A673 (cell line): ENCODE data around the gene KAZN. TPM values are rescaled to one million over a fixed set of nuclear protein-coding genes. Genes with fewer than 3 reads are reported as not detected.
A peak's percentile ranks its signal among the peaks of the same experiment; 100 is the strongest.

Experiments
- BruUV-seq: library from RNA; stranded (reverse); fragments of 400-500 nt; replicated peaks from 2 replicates; lab custom pipeline; 2021; lab: Mats Ljungman, UMichigan
- CTCF ChIA-PET: fragments of 300-600 bp; sonication (Branson Sonifier 250); formaldehyde crosslinking; loops from one replicate; lab custom pipeline; 2022; ENCODE audit warnings: antibody characterized with exemption; lab: Charles Lee
- POLR2A ChIA-PET: fragments of 300-600 bp; sonication (Branson Sonifier 250); formaldehyde crosslinking; loops from one replicate; lab custom pipeline; 2022; ENCODE audit warnings: antibody characterized with exemption; ENCODE audit not compliant: low non-redundant PET; lab: Charles Lee
- DNase-seq: peaks from one replicate; pipeline ENCODE4 v3.0.0-alpha.2; 2015; ENCODE audit warnings: low spot score
- H3K27ac ChIP-seq: fragments of 200-600 bp; sonication (generic); 2 replicates; pipeline ENCODE4 v1.5.1; 2016; ENCODE audit warnings: mixed run types, low read depth, mild to moderate bottlenecking, mixed read lengths, antibody characterized with exemption, low read length; ENCODE audit not compliant: poor library complexity, severe bottlenecking
- H3K27me3 ChIP-seq: fragments of 200-600 bp; sonication (generic); replicated peaks from 2 replicates; pipeline ENCODE4 v1.6.1; 2017; ENCODE audit warnings: mixed run types, low read depth, mild to moderate bottlenecking, mixed read lengths, antibody characterized with exemption, low read length; ENCODE audit not compliant: insufficient read depth, poor library complexity
- H3K36me3 ChIP-seq: fragments of 200-600 bp; sonication (generic); 2 replicates; pipeline ENCODE4 v1.6.1; 2016; ENCODE audit warnings: mixed run types, mild to moderate bottlenecking, mixed read lengths, antibody characterized with exemption, low read length; ENCODE audit not compliant: insufficient read depth, poor library complexity, severe bottlenecking
- H3K4me1 ChIP-seq: fragments of 200-600 bp; sonication (generic); 2 replicates; pipeline ENCODE4 v1.6.1; 2017; ENCODE audit warnings: mixed run types, mild to moderate bottlenecking, mixed read lengths, antibody characterized with exemption, low read length; ENCODE audit not compliant: insufficient read depth, poor library complexity, severe bottlenecking
- H3K4me3 ChIP-seq: fragments of 200-600 bp; sonication (generic); 2 replicates; pipeline ENCODE4 v1.5.1; 2016; ENCODE audit warnings: low read depth, mixed run types, mild to moderate bottlenecking, mixed read lengths, low read length; ENCODE audit not compliant: poor library complexity, severe bottlenecking
- H3K9me3 ChIP-seq: fragments of 200-600 bp; sonication (generic); 2 replicates; pipeline ENCODE4 v1.6.1; 2016; ENCODE audit warnings: mixed run types, low read depth, mild to moderate bottlenecking, mixed read lengths, antibody characterized with exemption, low read length; ENCODE audit not compliant: poor library complexity, severe bottlenecking
- CTCF ChIP-seq: fragments of 300-800, 200-600 bp; sonication (generic); conservative IDR thresholded peaks from 2 replicates; pipeline ENCODE4 v1.5.1; 2017; ENCODE audit warnings: low read depth, mild to moderate bottlenecking, antibody characterized with exemption, low read length, moderate library complexity, mixed read lengths
- EZH2 ChIP-seq: fragments of 200-600 bp; sonication (generic); IDR thresholded peaks from 2 replicates; pipeline ENCODE4 v1.6.1; 2017; ENCODE audit warnings: borderline replicate concordance, low read depth, mild to moderate bottlenecking, mixed read lengths, antibody characterized with exemption, low read length; ENCODE audit not compliant: poor library complexity, severe bottlenecking
- intact Hi-C: fragments of 100-400 bp; cut with micrococcal nuclease; formaldehyde crosslinking; loops from one replicate; pipeline ENCODE4 v1.10.0; 2022; ENCODE audit not compliant: unreplicated experiment
- total RNA-seq: library from RNA; stranded (reverse); gene quantifications from 2 replicates; pipeline ENCODE4 v1.2.3, GENCODE V29; 2021

Gene KAZN
- total RNA-seq, 1 experiment from 2014 or later: 8.0 TPM

GRCh38 chr1:14571810-14572767, 26.4 kb upstream of the KAZN start:
- TF ChIP-seq EZH2 (no peak), CTCF (peak; percentile 73)
- Histone ChIP-seq H3K9me3 (no peaks in the 10 kb centered on the region), H3K4me1 (no peaks in the 10 kb centered on the region), H3K27ac (no peak overlapping the region), H3K4me3 (no peak overlapping the region), H3K36me3 (no peaks in the 10 kb centered on the region), H3K27me3 (no peaks in the 10 kb centered on the region)
- ChIA-PET POLR2A (no interaction called here), CTCF (no interaction called here)
- peak; percentile 73 for DNase-seq
- no TSS peak for BruUV-seq
- intact Hi-C loops: loop anchor here (5.0 kb wide), 1 partner anchor 605 kb away; no protein-coding TSS in a partner anchor

- Histone ChIP-seq H3K36me3 (no peaks in the 10 kb centered on the region), H3K4me1 (no peaks in the 10 kb centered on the region), H3K27ac (no peak overlapping the region), H3K9me3 (no peaks in the 10 kb centered on the region), H3K4me3 (no peak overlapping the region), H3K27me3 (no peaks in the 10 kb centered on the region)
- ChIA-PET CTCF (no interaction called here), POLR2A (no interaction called here)
- intact Hi-C loops: loop anchor here (5.0 kb wide), 1 partner anchor 606 kb away; no protein-coding TSS in a partner anchor
- TF ChIP-seq CTCF: no peak
- TF ChIP-seq EZH2: no peak
- BruUV-seq: no TSS peak
- no peak for DNase-seq
Observed at GRCh38 chr1:14572861-14573260, 25.6 kb upstream of the KAZN start.

- Histone ChIP-seq H3K27ac (no peak overlapping the region), H3K4me1 (no peaks in the 10 kb centered on the region), H3K9me3 (no peaks in the 10 kb centered on the region), H3K36me3 (no peaks in the 10 kb centered on the region), H3K27me3 (no peaks in the 10 kb centered on the region), H3K4me3 (no peak overlapping the region)
- BruUV-seq: no TSS peak
- no peak for TF ChIP-seq EZH2
- TF ChIP-seq CTCF: no peak
- no peak for DNase-seq
- intact Hi-C loops: no loop called here
- POLR2A ChIA-PET: no interaction called here
- CTCF ChIA-PET: no interaction called here
Observed at GRCh38 chr1:14576155-14576554, 22.3 kb upstream of the KAZN start.
